ENCODE data around the gene ZNF592. TPM values are rescaled to one million over a fixed set of nuclear protein-coding genes. Genes with fewer than 3 reads are reported as not detected.
"Not testable (repeated sequence)": the region's sequence is repeated elsewhere in the genome, so short reads cannot be mapped to it uniquely, and the experiment has no call there.

ZNF592 gene
- total RNA-seq, 6 donors from 2014 or later: 22.5 to 35.2 (median 26.7) TPM

- Histone ChIP-seq H3K36me3 (no peaks in the 10 kb centered on the region), H3K4me1 (peaks cover 34 to 77% (median 42%) of the 10 kb centered on the region in 4 donors), H3K27me3 (no peaks in the 10 kb centered on the region), H3K4me3 (no peak overlapping the region), H3K9me3 (no peaks in the 10 kb centered on the region), H3K27ac (peak overlapping the region in 3 of 4 donors; percentile 21 to 60 (median 28))
- DNase-seq (no peak), ATAC-seq (ENCODE audit: low FRiP score in 2 of 2) (no peak)
- TF ChIP-seq EP300 (IDR thresholded peaks at IDR 0.05): no peak
- TF ChIP-seq POLR2AphosphoS5 (IDR thresholded peaks at IDR 0.05): no peak
- TF ChIP-seq, protein P1, sequence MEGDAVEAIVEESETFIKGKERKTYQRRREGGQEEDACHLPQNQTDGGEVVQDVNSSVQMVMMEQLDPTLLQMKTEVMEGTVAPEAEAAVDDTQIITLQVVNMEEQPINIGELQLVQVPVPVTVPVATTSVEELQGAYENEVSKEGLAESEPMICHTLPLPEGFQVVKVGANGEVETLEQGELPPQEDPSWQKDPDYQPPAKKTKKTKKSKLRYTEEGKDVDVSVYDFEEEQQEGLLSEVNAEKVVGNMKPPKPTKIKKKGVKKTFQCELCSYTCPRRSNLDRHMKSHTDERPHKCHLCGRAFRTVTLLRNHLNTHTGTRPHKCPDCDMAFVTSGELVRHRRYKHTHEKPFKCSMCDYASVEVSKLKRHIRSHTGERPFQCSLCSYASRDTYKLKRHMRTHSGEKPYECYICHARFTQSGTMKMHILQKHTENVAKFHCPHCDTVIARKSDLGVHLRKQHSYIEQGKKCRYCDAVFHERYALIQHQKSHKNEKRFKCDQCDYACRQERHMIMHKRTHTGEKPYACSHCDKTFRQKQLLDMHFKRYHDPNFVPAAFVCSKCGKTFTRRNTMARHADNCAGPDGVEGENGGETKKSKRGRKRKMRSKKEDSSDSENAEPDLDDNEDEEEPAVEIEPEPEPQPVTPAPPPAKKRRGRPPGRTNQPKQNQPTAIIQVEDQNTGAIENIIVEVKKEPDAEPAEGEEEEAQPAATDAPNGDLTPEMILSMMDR (IDR thresholded peaks at IDR 0.05): no peak
- TF ChIP-seq POLR2A (IDR thresholded peaks at IDR 0.05): no peak
- 94 to 95% methylated on average over 1 of the region's 1 CpG for WGBS, 2 donors
Observed at GRCh38 chr15:84752195-84752594, 3.8 kb downstream of the ZNF592 start.

GRCh38 chr15:84752700-84753099 lies 4.3 kb downstream of the ZNF592 start:
- no peak overlapping the region for H3K4me3 ChIP-seq
- WGBS, 2 donors: 51 to 56% methylated on average over 3 of the region's 3 CpGs
- ATAC-seq (ENCODE audit: low FRiP score in 2 of 2): no peak

GRCh38 chr15:84754889-84755288 lies 6.5 kb downstream of the ZNF592 start:
- ATAC-seq (ENCODE audit: low FRiP score in 2 of 2); H3K36me3 ChIP-seq; H3K4me3 ChIP-seq; H3K27ac ChIP-seq; H3K27me3 ChIP-seq; H3K9me3 ChIP-seq; DNase-seq: not testable (repeated sequence)
- WGBS, 2 donors: 88 to 95% methylated on average over 4 of the region's 4 CpGs
- peaks cover 31 to 70% (median 46%) of the 10 kb centered on the region in 4 donors for H3K4me1 ChIP-seq

More at GRCh38 chr15:84752700-84753099, 4.3 kb downstream of the ZNF592 start:
- no peaks in the 10 kb centered on the region for H3K9me3 ChIP-seq
- H3K27me3 ChIP-seq: no peaks in the 10 kb centered on the region
- no peaks in the 10 kb centered on the region for H3K36me3 ChIP-seq
- DNase-seq: no peak
- H3K27ac ChIP-seq: peak overlapping the region in 3 of 4 donors; percentile 28 to 60 (median 28)
- TF ChIP-seq EP300 (IDR thresholded peaks at IDR 0.05) (no peak), POLR2AphosphoS5 (IDR thresholded peaks at IDR 0.05) (no peak), POLR2A (IDR thresholded peaks at IDR 0.05) (no peak)
- TF ChIP-seq, protein P1 (IDR thresholded peaks at IDR 0.05): no peak
- H3K4me1 ChIP-seq: peaks cover 32 to 73% (median 40%) of the 10 kb centered on the region in 4 donors

GRCh38 chr15:84755736-84756527 lies 7.5 kb downstream of the ZNF592 start:
- no peak for DNase-seq
- no peak for ATAC-seq (ENCODE audit: low FRiP score in 2 of 2)
- peaks cover 29 to 70% (median 43%) of the 10 kb centered on the region in 4 donors for H3K4me1 ChIP-seq

DNA sequence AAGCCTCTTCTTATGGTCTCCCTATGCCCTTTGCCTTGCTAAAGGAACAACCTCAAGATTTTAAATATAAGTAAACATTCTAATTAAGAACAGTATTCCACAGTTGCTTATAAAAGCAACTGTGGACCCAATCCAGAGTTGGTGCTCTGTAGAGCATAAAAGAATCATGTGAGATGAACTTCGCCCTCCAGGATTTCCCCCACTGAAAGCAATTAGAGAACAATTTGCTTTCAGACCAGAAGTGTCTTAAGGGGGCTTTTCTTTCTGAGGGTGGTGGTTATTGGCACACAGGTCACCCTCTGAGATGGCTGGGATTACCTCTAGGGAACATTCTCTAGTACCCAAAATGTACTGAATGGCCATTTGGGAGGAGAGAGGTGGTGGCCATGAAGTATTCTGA lies 10.6 kb downstream of the ZNF592 start:
- H3K36me3 ChIP-seq: no peaks in the 10 kb centered on the region
- H3K9me3 ChIP-seq: no peaks in the 10 kb centered on the region
- no peak overlapping the region for H3K27ac ChIP-seq
- 86 to 100% methylated on average over 1 of the region's 1 CpG for WGBS, 2 donors
- H3K4me3 ChIP-seq: no peak overlapping the region
- H3K4me1 ChIP-seq: peaks cover 37 to 66% (median 46%) of the 10 kb centered on the region in 4 donors
- ATAC-seq (ENCODE audit: low FRiP score in 2 of 2) (no peak), DNase-seq (no peak)
- H3K27me3 ChIP-seq: no peaks in the 10 kb centered on the region
- TF ChIP-seq, protein P1 (IDR thresholded peaks at IDR 0.05): no peak
- TF ChIP-seq EP300 (IDR thresholded peaks at IDR 0.05): no peak

More at GRCh38 chr15:84755736-84756527, 7.5 kb downstream of the ZNF592 start:
- 89 to 93% methylated on average over 1 of the region's 1 CpG for WGBS, 2 donors
- Histone ChIP-seq H3K27ac (no peak overlapping the region), H3K27me3 (no peaks in the 10 kb centered on the region), H3K4me3 (no peak overlapping the region), H3K36me3 (no peaks in the 10 kb centered on the region), H3K9me3 (no peaks in the 10 kb centered on the region)
- no peak for TF ChIP-seq POLR2AphosphoS5 (IDR thresholded peaks at IDR 0.05)
- TF ChIP-seq, protein P1 (IDR thresholded peaks at IDR 0.05): no peak
- no peak for TF ChIP-seq EP300 (IDR thresholded peaks at IDR 0.05)
- no peak for TF ChIP-seq POLR2A (IDR thresholded peaks at IDR 0.05)

Measured in upper lobe of left lung (tissue), 6 donors.